Large intestine (tissue), 3 donors: Measurements from ENCODE around the gene CLEC19A. TPM values are rescaled to one million over a fixed set of nuclear protein-coding genes. Genes with fewer than 3 reads are reported as not detected.

Source experiments
- DNase-seq, 2 donors: peaks; one replicate each; pipeline versions ENCODE4 v3.0.0 to v3.0.0-alpha.2; 2013
- H3K27ac ChIP-seq: one replicate; pipeline ENCODE4 v1.5.1; 2013; ENCODE audit warnings: low read length
- H3K27me3 ChIP-seq: 2 replicates; pipeline ENCODE4 v1.6.1; 2013; ENCODE audit warnings: low read length; ENCODE audit not compliant: control insufficient read depth, insufficient read depth
- H3K36me3 ChIP-seq: 2 replicates; pipeline ENCODE4 v1.6.1; 2013; ENCODE audit warnings: low read length; ENCODE audit not compliant: control insufficient read depth, insufficient read depth
- H3K4me1 ChIP-seq: one replicate; pipeline ENCODE4 v1.6.1; 2013; ENCODE audit warnings: low read length; ENCODE audit not compliant: control insufficient read depth, insufficient read depth
- H3K4me3 ChIP-seq: one replicate; pipeline ENCODE4 v1.5.1; 2013; ENCODE audit warnings: low read length
- H3K9me3 ChIP-seq: one replicate; pipeline ENCODE4 v1.6.1; 2013; ENCODE audit warnings: mild to moderate bottlenecking, low read depth, low read length, moderate library complexity; ENCODE audit not compliant: control insufficient read depth
- WGBS: methylation state at CpG from one replicate; pipeline ENCODE4 v1.1.5; 2013; ENCODE audit warnings: low lambda C conversion rate; ENCODE audit not compliant: insufficient coverage; 5-methylcytosine and 5-hydroxymethylcytosine counted together
- polyA plus RNA-seq: library from polyadenylated mRNA; unstranded; fragments of 120-200 nt; gene quantifications from one replicate; pipeline ENCODE4 v1.2.1, GENCODE V29; 2013

The CLEC19A gene
- polyA plus RNA-seq, 1 donor: not detected

DNA sequence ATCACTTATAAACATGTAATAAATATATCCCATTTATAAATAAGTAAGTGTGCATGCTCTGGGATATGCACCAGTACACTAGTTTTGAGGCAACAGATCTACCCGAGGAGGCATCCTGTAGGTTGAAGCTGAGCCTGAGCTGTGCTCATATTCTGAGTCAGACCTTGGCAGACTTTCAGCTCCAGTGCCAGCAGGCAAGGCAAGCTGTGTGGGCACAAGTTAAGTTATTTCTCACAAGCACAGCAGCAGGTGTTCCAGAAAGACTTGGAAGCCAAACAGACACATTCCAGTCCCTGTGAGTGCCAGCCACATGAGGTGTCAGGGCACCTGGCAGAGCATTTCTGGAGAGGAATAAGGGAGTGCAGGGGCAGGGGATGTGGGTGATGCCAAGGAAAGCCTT lies 1.3 kb upstream of the CLEC19A start:
- no peaks in the 10 kb centered on the region for H3K4me1 ChIP-seq
- H3K27me3 ChIP-seq: no peaks in the 10 kb centered on the region
- no peak overlapping the region for H3K27ac ChIP-seq
- H3K4me3 ChIP-seq: no peak overlapping the region
- DNase-seq: no peak
- no CpG with 5 or more reads among the region's 1 CpG for WGBS
- H3K9me3 ChIP-seq: no peaks in the 10 kb centered on the region
- no peaks in the 10 kb centered on the region for H3K36me3 ChIP-seq

DNA sequence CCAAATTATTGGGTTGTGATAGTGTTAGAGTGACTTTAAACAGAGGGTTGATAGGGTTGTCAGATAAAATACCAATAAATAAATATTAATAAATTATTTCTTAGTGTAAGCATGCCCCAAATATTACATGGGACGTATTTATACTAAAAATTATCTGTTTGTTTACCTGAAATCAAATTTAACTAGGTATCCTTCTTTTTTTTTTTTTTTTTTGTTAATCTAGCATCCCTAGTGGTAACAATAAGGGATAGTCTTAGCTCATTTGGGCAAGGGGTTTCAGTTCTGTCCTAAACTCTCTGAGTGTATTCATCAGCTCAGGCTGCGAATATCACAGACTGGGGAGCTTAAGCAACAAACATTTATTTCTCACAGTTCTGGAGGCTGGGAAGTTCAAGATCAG lies 1.3 kb downstream of the CLEC19A start:
- H3K36me3 ChIP-seq: no peaks in the 10 kb centered on the region
- no peak overlapping the region for H3K4me3 ChIP-seq
- no peak for DNase-seq
- H3K9me3 ChIP-seq: no peaks in the 10 kb centered on the region
- H3K4me1 ChIP-seq: no peaks in the 10 kb centered on the region
- no peak overlapping the region for H3K27ac ChIP-seq
- H3K27me3 ChIP-seq: no peaks in the 10 kb centered on the region
- WGBS: no CpG with 5 or more reads among the region's 2 CpGs

DNA sequence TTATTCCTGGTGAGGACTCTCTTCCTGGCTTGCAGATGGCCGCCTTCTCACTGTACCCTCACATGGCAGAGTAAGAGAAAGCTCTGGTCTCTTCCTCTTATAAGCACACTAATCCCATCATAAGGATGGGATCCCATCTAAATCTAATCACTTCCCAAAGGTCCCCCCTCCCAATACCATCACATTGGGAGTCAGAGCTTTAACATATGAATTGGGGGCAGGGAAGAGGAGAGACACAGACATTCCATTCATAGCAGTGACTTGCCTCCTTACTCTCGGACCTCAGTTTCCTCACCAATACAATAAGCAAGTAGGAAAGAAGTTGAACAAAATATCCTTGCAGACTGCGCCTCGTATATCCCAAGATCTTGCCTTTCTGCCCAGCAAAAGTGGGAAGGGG lies 1.7 kb downstream of the CLEC19A start:
- no CpG with 5 or more reads among the region's 4 CpGs for WGBS
- Histone ChIP-seq H3K9me3 (no peaks in the 10 kb centered on the region), H3K4me3 (no peak overlapping the region), H3K27ac (no peak overlapping the region), H3K4me1 (no peaks in the 10 kb centered on the region), H3K36me3 (no peaks in the 10 kb centered on the region), H3K27me3 (no peaks in the 10 kb centered on the region)
- no peak for DNase-seq

DNA sequence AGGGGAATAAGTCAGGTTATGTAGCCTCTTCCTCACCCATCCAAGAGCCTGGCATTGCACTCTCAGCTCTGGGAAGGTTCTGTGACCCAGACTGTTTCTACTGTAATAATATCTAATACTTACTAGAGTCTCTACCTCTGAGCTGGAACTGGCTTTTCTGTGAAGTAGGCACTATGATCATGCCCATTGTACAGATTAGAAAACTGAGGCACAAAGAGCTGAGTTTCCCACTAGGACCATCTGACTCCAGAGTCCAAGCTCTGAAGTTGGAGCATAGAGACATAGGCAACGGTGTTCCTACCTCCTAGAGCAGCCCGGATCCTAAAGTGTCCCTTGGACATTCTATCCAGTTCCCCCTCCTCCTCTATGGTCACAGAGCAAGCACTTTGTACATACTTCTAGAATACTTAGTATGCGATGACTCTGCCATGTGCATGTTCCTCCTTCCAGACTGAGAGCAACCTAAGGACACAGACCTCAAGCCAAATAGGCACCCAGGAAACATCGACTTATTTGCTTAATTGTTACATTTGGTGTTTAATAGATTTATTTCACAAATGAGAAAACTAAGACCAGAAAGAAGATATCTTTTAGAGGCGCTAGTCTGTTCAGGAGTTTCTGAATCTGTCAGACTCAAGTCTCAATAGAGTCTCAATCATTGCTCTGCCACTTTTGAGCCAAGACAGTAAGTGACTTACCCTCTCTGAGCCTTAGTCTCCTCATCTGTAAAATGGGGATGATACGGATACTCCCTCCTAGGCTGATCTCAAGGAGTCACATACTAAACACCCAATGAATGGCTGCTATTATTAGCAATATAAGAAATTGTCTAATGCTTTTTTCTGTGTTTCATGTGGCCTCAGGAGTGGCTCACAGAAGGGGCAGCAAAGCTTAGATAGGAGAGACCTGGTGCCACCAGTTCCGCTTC lies 3.6 kb downstream of the CLEC19A start:
- WGBS: no CpG with 5 or more reads among the region's 7 CpGs
- no peaks in the 10 kb centered on the region for H3K4me1 ChIP-seq
- H3K9me3 ChIP-seq: no peaks in the 10 kb centered on the region
- H3K27ac ChIP-seq: no peak overlapping the region
- no peak for DNase-seq
- no peaks in the 10 kb centered on the region for H3K27me3 ChIP-seq
- no peak overlapping the region for H3K4me3 ChIP-seq
- no peaks in the 10 kb centered on the region for H3K36me3 ChIP-seq

- no peaks in the 10 kb centered on the region for H3K9me3 ChIP-seq
- no peak for DNase-seq
- H3K27ac ChIP-seq: no peak overlapping the region
- no peak overlapping the region for H3K4me3 ChIP-seq
- H3K27me3 ChIP-seq: no peaks in the 10 kb centered on the region
- H3K4me1 ChIP-seq: no peaks in the 10 kb centered on the region
- WGBS: 33% methylated on average over 1 of the region's 7 CpGs
- no peaks in the 10 kb centered on the region for H3K36me3 ChIP-seq
Measured at GRCh38 chr16:19289811-19290485, 4.4 kb downstream of the CLEC19A start.

- Histone ChIP-seq H3K36me3 (no peaks in the 10 kb centered on the region), H3K27ac (no peak overlapping the region), H3K4me3 (no peak overlapping the region), H3K4me1 (no peaks in the 10 kb centered on the region), H3K9me3 (no peaks in the 10 kb centered on the region), H3K27me3 (no peaks in the 10 kb centered on the region)
- no peak for DNase-seq
- WGBS: no CpG with 5 or more reads among the region's 2 CpGs
Measured at GRCh38 chr16:19290860-19291259, 5.3 kb downstream of the CLEC19A start.

GRCh38 chr16:19291475-19291874 lies 5.9 kb downstream of the CLEC19A start:
- no peak overlapping the region for H3K4me3 ChIP-seq
- no peak overlapping the region for H3K27ac ChIP-seq
- DNase-seq: peak in 1 of 2 donors; percentile 39
- no peaks in the 10 kb centered on the region for H3K9me3 ChIP-seq
- H3K36me3 ChIP-seq: no peaks in the 10 kb centered on the region
- no peaks in the 10 kb centered on the region for H3K4me1 ChIP-seq
- WGBS: no CpG with 5 or more reads among the region's 4 CpGs
- no peaks in the 10 kb centered on the region for H3K27me3 ChIP-seq

DNA sequence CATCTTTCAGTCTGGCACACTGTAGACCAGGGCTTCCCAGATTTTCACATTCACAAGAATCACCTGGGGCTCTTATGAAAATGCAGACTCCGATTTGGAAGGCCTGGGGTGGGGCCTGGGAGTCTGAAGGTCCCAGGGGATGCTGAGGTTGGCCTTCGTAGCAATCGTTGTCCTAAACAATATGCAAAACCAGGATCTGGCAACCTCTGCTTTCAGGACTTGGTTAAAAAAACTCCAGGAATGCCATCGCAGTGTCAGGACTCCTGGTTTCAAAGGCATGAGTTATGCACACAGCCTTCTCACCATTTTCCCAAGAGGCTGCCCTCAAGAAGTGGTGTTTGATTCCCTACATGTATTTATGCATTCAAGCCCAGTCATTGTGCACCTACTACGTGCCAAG lies 6.7 kb downstream of the CLEC19A start:
- no peak for DNase-seq
- WGBS: no CpG with 5 or more reads among the region's 5 CpGs
- Histone ChIP-seq H3K9me3 (no peaks in the 10 kb centered on the region), H3K27ac (no peak overlapping the region), H3K4me1 (no peaks in the 10 kb centered on the region), H3K4me3 (no peak overlapping the region), H3K36me3 (no peaks in the 10 kb centered on the region), H3K27me3 (no peaks in the 10 kb centered on the region)

DNA sequence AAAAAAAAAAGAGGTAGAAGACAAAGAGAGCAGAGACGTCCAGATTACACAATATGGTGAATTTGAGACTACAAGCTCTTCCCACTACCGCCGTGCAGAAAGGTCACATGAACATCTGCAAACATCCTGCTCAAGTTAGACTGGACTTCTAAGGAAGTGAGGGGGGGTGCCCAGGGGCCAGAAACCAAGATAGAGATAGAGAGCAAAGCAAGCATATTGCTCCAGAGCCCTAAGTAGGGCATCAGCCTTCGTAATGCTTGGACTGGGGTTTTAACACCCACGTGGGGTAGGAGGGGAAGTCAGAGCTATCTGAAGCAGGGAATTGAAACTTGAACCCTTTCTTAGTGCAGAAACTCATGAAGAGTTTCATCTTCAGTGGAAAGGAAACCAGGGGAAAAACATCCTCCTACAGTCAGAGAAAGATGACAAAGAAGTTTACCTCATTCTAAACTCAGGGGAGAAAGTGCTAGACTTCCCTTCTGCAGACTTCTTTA lies 8.7 kb downstream of the CLEC19A start:
- H3K27ac ChIP-seq: no peak overlapping the region
- H3K9me3 ChIP-seq: no peaks in the 10 kb centered on the region
- 0% methylated on average over 1 of the region's 5 CpGs for WGBS
- H3K27me3 ChIP-seq: no peaks in the 10 kb centered on the region
- H3K36me3 ChIP-seq: no peaks in the 10 kb centered on the region
- no peaks in the 10 kb centered on the region for H3K4me1 ChIP-seq
- no peak overlapping the region for H3K4me3 ChIP-seq
- DNase-seq: peak; percentile 26

DNA sequence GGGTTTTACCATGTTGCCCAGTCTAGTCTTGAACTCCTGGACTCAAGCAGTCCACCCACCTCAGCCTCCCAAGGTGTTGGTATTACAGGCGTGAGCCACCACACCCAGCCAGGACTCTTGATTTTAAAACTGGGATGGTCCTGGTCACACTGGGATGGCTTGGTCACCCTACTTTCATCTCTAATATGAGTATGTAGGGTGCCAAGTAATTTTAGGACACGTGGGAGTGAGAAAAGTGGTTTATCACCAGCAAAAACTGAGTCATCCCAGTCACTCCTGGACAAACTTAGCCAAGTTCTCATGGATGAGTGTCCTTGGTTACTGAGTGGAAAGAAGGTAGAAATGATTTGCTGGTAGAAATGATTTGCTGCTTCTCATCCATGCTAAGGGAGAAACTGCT lies 9.9 kb downstream of the CLEC19A start:
- no peak for DNase-seq
- WGBS: no CpG with 5 or more reads among the region's 2 CpGs
- no peaks in the 10 kb centered on the region for H3K27me3 ChIP-seq

More for the DNA sequence above, 9.9 kb downstream of the CLEC19A start:
- H3K9me3 ChIP-seq: no peaks in the 10 kb centered on the region
- H3K36me3 ChIP-seq: no peaks in the 10 kb centered on the region
- no peaks in the 10 kb centered on the region for H3K4me1 ChIP-seq
- H3K4me3 ChIP-seq: no peak overlapping the region
- no peak overlapping the region for H3K27ac ChIP-seq
